IPS-18c (cell line): ENCODE data around the gene CAMTA1.
"Not testable (repeated sequence)": the region's sequence is repeated elsewhere in the genome, so short reads cannot be mapped to it uniquely, and the experiment has no call there.

Experiments used
- H3K4me3 ChIP-seq: 2 replicates; pipeline ENCODE4 v1.7.0; 2013; ENCODE audit warnings: low read depth, mild to moderate bottlenecking, low read length, moderate library complexity; ENCODE audit not compliant: insufficient read depth
- H3K9me3 ChIP-seq: one replicate; pipeline ENCODE4 v1.6.1; 2013; ENCODE audit warnings: mild to moderate bottlenecking, low read length, moderate library complexity; ENCODE audit not compliant: control insufficient read depth, insufficient read depth

Gene CAMTA1

GRCh38 chr1:7589774-7590425 lies 804.6 kb downstream of the CAMTA1 start:
- Histone ChIP-seq H3K4me3 (no peak overlapping the region), H3K9me3 (no peaks in the 10 kb centered on the region)

DNA sequence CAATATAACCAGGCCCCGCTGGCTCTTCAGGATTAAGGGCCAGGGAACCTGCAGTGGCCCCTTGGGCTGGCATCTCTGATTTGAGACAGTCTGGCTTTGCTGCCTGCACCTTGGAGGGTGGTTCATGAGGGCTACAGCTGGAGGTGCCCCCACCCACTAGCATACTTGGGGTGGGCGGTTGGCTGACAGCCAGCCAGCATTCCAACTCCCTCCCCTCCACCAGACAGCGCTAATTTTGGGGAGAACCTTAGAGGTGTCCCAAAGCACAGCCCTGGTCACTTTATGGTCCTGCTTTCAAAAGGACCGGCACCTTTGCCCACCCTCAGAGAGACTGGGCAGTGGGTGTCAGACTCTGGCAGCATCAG lies 805.2 kb downstream of the CAMTA1 start:
- no peak overlapping the region for H3K4me3 ChIP-seq

GRCh38 chr1:7591565-7591964 lies 806.3 kb downstream of the CAMTA1 start:
- H3K9me3 ChIP-seq, result no peaks in the 10 kb centered on the region
- no peak overlapping the region for H3K4me3 ChIP-seq

More for the DNA sequence above, 805.2 kb downstream of the CAMTA1 start:
- no peaks in the 10 kb centered on the region for H3K9me3 ChIP-seq

DNA sequence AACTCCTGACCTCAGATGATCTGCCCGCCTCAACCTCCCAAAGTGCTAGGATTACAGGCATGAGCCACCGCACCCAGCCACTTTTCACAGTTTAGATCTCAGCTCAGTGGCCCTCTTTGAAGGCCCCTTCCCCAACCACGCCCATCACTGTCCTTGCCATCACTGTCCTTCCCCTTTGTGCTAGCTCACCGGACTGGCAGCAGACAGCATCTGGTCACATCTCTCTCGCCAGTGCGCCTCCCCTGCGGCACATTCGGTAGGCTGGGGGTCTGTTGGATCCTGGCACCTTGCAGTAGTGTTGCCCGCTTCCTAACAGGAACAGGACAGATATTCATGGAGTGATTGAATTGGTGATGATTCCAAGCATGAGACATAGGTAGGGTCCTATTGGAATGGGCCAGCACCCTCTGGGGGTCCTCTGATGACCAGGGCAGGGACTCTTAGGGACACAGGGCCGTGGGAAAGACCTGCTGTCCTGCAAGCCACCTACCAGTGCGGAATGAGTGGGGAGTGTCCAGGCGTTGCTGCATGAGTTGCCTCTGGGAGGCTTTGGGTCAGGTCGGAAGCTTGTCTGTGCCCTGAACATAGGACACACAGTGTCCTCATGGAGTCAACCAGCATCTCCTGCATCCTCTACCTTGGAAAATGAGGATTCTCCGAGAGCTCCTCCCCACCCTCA lies 807.0 kb downstream of the CAMTA1 start:
- Histone ChIP-seq H3K4me3 (no peak overlapping the region), H3K9me3 (no peaks in the 10 kb centered on the region)

GRCh38 chr1:7594002-7594713 lies 808.9 kb downstream of the CAMTA1 start:
- Histone ChIP-seq H3K9me3 (no peaks in the 10 kb centered on the region), H3K4me3 (no peak overlapping the region)

GRCh38 chr1:7594714-7595295 lies 809.6 kb downstream of the CAMTA1 start:
- no peak overlapping the region for H3K4me3 ChIP-seq
- H3K9me3 ChIP-seq, result no peaks in the 10 kb centered on the region

- Histone ChIP-seq H3K9me3 (no peaks in the 10 kb centered on the region), H3K4me3 (no peak overlapping the region)
These were observed 810.1 kb downstream of the CAMTA1 start for GRCh38 chr1:7595336-7595735.

GRCh38 chr1:7596126-7596965 lies 811.1 kb downstream of the CAMTA1 start:
- Histone ChIP-seq H3K9me3 (no peaks in the 10 kb centered on the region), H3K4me3 (no peak overlapping the region)

DNA sequence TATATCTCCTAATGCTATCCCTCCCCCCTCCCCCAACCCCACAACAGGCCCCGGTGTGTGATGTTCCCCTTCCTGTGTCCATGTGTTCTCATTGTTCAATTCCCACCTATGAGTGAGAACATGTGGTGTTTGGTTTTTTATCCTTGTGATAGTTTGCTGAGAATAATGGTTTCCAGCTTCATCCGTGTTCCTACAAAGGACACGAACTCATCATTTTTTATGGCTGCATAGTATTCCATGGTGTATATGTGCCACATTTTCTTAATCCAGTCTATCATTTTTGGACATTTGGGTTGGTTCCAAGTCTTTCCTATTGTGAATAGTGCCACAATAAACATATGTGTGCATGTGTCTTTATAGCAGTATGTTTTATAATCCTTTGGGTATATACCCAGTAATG lies 812.8 kb downstream of the CAMTA1 start:
- H3K9me3 ChIP-seq, H3K4me3 ChIP-seq: not testable (repeated sequence)

GRCh38 chr1:7604906-7605305 lies 819.7 kb downstream of the CAMTA1 start:
- not testable (repeated sequence) for H3K4me3 ChIP-seq

DNA sequence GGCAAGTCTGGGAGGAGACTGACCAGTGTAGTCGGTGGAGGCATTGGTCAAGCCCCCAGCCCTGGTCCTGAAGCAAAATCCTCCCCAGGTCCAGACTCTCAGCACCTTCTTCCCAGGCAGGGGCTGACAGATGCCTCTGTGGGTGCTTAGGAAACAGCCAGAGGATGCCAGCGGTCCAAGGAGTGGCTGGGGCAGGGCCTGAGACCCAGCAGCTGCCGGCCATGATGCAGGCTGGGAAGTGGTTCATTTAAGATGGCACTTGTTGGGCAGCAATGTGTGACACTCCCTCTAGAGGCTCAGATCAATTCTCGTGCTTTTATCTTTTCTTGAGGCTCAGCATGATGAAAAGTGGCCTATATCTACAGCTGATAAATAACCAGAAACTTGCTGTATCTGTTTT lies 820.8 kb downstream of the CAMTA1 start:
- peaks cover 4% of the 10 kb centered on the region for H3K9me3 ChIP-seq

More at GRCh38 chr1:7604906-7605305, 819.7 kb downstream of the CAMTA1 start:
- not testable (repeated sequence) for H3K9me3 ChIP-seq

GRCh38 chr1:7607097-7607496 lies 821.8 kb downstream of the CAMTA1 start:
- peaks cover 4% of the 10 kb centered on the region for H3K9me3 ChIP-seq
- no peak overlapping the region for H3K4me3 ChIP-seq

More for the DNA sequence above, 820.8 kb downstream of the CAMTA1 start:
- H3K4me3 ChIP-seq, result no peak overlapping the region

DNA sequence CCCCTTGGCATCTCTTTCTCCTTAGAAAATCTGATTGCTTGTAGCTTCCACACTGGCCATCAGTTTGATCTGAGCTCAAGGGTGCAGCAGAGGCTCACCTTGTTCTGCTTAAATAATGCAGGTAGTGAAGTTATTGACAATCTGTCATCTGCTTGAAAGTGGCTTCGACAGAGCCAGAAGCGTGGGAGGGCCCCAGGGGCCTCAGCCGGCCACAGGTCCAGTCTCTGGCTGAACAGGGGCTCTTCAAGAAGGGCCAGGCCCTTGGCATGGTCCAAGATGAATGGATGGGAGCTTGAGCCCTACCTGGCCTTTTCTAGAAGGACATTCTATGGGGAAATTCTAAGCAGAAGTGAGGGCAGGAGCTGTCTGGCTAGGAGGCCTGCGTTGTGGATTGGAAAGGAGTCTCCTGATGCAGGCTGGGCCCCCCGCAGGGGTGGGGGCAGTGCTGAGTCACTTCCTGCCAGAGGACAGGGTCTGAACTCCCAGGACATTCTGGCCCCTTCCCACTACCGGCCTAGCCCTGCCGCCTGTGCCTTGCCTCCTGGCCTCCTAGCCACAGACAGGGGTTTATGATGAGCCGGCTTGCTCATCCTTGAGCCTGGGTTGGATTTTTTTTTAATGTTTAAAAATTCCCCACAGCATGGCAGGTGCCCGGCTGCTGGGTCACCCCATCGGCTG lies 823.5 kb downstream of the CAMTA1 start:
- Histone ChIP-seq H3K9me3 (peaks cover 4% of the 10 kb centered on the region), H3K4me3 (no peak overlapping the region)

GRCh38 chr1:7609311-7609994 lies 824.2 kb downstream of the CAMTA1 start:
- Histone ChIP-seq H3K4me3 (no peak overlapping the region), H3K9me3 (peaks cover 4% of the 10 kb centered on the region)

DNA sequence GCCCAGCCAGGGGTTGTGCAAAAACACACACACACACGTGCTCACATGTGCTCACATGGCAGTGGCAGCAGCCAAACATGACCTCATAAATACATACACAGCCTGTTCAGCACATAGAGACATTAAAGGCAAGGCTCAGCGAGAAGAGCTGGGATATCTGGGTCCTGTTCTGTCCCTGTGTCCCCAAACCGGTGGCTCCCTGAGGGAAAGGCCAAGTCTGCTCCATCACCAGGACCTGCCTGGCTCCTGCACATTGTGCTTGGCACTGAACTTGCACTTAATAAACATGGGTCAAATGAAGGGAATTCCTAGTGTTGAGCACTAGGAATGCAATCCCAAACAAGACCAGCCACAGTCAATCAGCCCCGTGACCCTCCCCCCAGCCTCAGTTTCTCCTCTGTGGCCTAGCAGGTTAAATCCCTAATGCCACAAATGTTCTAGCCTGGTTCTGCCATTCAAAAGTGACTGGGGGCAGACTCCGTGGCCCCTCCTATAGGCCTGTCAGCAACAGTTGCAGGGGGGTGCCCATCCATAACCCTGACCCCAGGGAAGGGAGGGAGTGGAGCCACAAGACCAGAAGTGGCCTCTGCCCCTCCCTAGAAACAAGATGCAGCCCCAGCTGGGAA lies 825.0 kb downstream of the CAMTA1 start:
- Histone ChIP-seq H3K4me3 (no peak overlapping the region), H3K9me3 (peaks cover 4% of the 10 kb centered on the region)

DNA sequence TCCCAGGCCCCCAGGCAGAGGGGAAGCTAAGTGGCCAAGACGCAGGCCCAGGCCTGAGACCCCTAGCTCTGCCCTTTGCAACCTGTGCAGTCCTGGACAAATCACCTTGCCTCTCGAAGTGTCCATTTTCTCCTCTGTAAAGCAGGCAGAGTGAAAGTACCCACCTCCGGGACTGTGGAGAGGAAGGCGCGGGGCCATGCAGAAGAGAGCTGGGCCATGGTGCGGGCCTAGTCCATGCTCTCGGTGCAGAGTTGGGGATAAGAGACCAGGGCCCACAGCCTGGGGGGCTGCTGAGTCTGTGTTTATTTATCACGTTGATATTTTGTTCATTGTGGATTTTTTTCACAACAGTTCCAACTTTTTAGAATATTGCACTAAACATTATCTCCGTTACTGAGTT lies 825.7 kb downstream of the CAMTA1 start:
- H3K4me3 ChIP-seq, result no peak overlapping the region
- H3K9me3 ChIP-seq, result no peaks in the 10 kb centered on the region
